ENCODE data around the gene P2RX6. TPM values are rescaled to one million over a fixed set of nuclear protein-coding genes. Genes with fewer than 3 reads are reported as not detected.
A peak's percentile ranks its signal among the peaks of the same experiment; 100 is the strongest.

Gene P2RX6
- total RNA-seq, 4 donors from 2014 or later, result 0.76 to 1.5 (median 1.2) TPM; not detected in 1

- TF ChIP-seq, protein P1, sequence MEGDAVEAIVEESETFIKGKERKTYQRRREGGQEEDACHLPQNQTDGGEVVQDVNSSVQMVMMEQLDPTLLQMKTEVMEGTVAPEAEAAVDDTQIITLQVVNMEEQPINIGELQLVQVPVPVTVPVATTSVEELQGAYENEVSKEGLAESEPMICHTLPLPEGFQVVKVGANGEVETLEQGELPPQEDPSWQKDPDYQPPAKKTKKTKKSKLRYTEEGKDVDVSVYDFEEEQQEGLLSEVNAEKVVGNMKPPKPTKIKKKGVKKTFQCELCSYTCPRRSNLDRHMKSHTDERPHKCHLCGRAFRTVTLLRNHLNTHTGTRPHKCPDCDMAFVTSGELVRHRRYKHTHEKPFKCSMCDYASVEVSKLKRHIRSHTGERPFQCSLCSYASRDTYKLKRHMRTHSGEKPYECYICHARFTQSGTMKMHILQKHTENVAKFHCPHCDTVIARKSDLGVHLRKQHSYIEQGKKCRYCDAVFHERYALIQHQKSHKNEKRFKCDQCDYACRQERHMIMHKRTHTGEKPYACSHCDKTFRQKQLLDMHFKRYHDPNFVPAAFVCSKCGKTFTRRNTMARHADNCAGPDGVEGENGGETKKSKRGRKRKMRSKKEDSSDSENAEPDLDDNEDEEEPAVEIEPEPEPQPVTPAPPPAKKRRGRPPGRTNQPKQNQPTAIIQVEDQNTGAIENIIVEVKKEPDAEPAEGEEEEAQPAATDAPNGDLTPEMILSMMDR (IDR thresholded peaks at IDR 0.05), result no peak
- TF ChIP-seq POLR2A (IDR thresholded peaks at IDR 0.05), result no peak
- DNase-seq, result peak in 1 of 2 donors; percentile 5
- Histone ChIP-seq H3K4me1 (no peaks in the 10 kb centered on the region), H3K27me3 (no peaks in the 10 kb centered on the region), H3K27ac (no peak overlapping the region), H3K36me3 (no peaks in the 10 kb centered on the region), H3K9me3 (no peaks in the 10 kb centered on the region), H3K4me3 (no peak overlapping the region)
- intact Hi-C loops (cut with DNase I; ENCODE audit: low total_unique reads), result no loop called here
These were observed 37.9 kb downstream of the P2RX6 start for GRCh38 chr22:21052715-21053459.

GRCh38 chr22:21054046-21054713, 39.2 kb downstream of the P2RX6 start:
- H3K4me3 ChIP-seq, result no peak overlapping the region
- TF ChIP-seq, protein P1 (IDR thresholded peaks at IDR 0.05), result no peak
- TF ChIP-seq POLR2A (IDR thresholded peaks at IDR 0.05), result no peak
- H3K4me1 ChIP-seq, result no peaks in the 10 kb centered on the region
- H3K36me3 ChIP-seq, result no peaks in the 10 kb centered on the region
- no peak overlapping the region for H3K27ac ChIP-seq
- intact Hi-C loops (cut with DNase I; ENCODE audit: low total_unique reads), result no loop called here
- H3K27me3 ChIP-seq, result no peaks in the 10 kb centered on the region
- DNase-seq, result no peak
- H3K9me3 ChIP-seq, result no peaks in the 10 kb centered on the region

DNA sequence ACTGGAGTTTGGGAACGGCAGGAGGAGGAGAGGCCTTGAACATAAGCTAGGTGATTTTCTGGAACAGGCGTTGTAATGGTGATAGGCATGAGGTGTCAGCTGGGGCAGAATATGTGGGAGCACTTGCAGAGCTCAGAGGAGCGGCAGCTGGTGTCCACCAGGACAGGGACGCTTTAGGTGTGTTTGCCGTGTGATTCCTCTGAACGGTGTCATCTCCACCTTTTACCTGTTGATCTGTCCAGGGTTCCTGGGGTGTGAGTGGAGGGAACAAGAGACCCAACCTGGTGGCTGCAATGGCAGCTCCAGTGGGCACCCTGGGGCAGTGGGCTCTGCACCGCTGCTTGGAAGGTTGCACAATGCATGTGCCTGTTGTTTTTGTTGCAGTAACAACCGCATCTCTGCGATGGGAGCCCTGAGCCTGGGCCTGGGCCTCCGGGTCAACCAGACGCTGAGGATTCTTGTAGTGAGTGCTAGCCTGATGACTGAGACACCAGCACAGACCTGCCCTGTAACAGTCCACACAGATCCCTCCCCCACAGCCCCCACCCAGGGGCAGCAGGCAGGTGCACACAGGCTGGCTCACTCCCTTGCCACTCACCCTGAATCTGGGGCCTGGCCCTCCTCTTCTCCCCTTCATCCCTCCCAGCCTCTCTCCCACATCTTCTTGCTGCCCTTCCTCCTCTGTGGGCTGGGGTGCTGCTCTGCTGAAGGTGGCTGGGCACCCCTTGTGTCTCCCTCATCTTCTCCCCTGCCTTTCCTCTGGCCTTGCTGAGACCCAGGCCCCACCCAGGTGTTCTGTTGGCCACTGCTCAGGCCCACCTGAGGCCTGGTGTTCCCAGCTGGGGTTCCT, 40.0 kb downstream of the P2RX6 start:
- Histone ChIP-seq H3K27me3 (no peaks in the 10 kb centered on the region), H3K4me1 (no peaks in the 10 kb centered on the region), H3K27ac (no peak overlapping the region), H3K36me3 (no peaks in the 10 kb centered on the region), H3K4me3 (no peak overlapping the region), H3K9me3 (no peaks in the 10 kb centered on the region)
- DNase-seq, result peak in 1 of 2 donors; percentile 11
- intact Hi-C loops (cut with DNase I; ENCODE audit: low total_unique reads), result no loop called here
- TF ChIP-seq, protein P1 (IDR thresholded peaks at IDR 0.05), result no peak
- TF ChIP-seq POLR2A (IDR thresholded peaks at IDR 0.05), result no peak

GRCh38 chr22:21055564-21055834, 40.5 kb downstream of the P2RX6 start:
- no peak overlapping the region for H3K4me3 ChIP-seq
- H3K4me1 ChIP-seq, result no peaks in the 10 kb centered on the region
- TF ChIP-seq POLR2A (IDR thresholded peaks at IDR 0.05), result no peak
- TF ChIP-seq, protein P1 (IDR thresholded peaks at IDR 0.05), result no peak
- H3K27me3 ChIP-seq, result no peaks in the 10 kb centered on the region
- H3K36me3 ChIP-seq, result no peaks in the 10 kb centered on the region
- intact Hi-C loops (cut with DNase I; ENCODE audit: low total_unique reads), result no loop called here
- no peaks in the 10 kb centered on the region for H3K9me3 ChIP-seq
- no peak overlapping the region for H3K27ac ChIP-seq
- no peak for DNase-seq

Data from uterus (tissue), 4 donors.